Measurements from ENCODE around the gene PIEZO1.

DNA sequence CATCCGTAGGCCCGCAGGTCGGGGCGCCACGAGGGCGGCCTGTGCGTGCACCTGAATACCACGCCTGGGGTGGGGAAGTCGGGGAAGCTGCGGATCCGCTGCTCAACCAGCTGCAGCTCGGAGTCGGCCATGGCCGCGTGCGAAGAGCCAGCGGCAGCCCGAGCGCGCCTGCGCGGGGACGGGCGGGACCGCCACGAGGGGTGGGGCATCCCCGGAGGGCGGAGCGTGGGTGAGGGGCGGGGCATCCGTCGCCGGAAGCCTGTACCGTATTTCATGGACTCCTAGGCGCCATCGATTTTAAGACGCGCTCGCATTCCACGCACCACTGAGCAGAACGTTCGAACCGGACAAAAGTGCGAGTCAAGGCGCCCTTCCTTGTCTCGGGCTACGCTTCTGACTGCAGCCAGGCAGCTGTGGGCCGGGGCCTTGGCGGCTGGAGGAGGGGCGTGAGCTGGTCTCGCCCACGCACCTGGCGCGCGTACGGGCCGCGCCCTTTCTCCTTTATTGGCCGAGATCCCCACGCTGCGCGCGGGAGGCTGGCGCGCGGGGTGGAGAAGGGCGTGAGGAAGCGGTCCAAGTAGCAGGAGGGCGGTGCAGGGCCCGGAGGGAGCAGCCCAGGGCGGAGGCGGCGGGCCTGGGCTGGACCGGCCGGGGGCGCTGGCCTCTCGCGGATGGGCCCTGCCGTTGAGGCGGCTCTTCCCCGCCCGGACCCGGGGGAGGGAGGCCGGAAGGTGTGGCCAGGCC, 26.9 kb upstream of the PIEZO1 start, which contains the start of gene APRT:
- TF ChIP-seq RAD21 (IDR thresholded peaks at IDR 0.05; ENCODE audit: low read depth) (no peak), EGR1 (IDR thresholded peaks at IDR 0.05; ENCODE audit: low read depth) (no peak), POLR2A (IDR thresholded peaks at IDR 0.05; ENCODE audit: borderline replicate concordance, extremely low read depth, insufficient read depth, insufficient read length) (peak; percentile 77), POLR2AphosphoS5 (IDR thresholded peaks at IDR 0.05; ENCODE audit: low read depth, low read length) (peak; percentile 85), YY1 (IDR thresholded peaks at IDR 0.05; ENCODE audit: extremely low read depth, insufficient replicate concordance, low read depth, low read length) (peak; percentile 88), ZNF274 (IDR thresholded peaks at IDR 0.05; ENCODE audit: low read depth, low read length) (no peak), EZH2 (IDR thresholded peaks at IDR 0.05) (no peak), EZH2phosphoT487 (IDR thresholded peaks at IDR 0.05; ENCODE audit: borderline replicate concordance) (no peak), SIN3A (IDR thresholded peaks at IDR 0.05; ENCODE audit: low read depth) (no peak), SP1 (IDR thresholded peaks at IDR 0.05; ENCODE audit: low read depth) (no peak)
- TF ChIP-seq, protein P1, sequence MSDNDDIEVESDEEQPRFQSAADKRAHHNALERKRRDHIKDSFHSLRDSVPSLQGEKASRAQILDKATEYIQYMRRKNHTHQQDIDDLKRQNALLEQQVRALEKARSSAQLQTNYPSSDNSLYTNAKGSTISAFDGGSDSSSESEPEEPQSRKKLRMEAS (IDR thresholded peaks at IDR 0.05): no peak
- TF ChIP-seq, protein P2, sequence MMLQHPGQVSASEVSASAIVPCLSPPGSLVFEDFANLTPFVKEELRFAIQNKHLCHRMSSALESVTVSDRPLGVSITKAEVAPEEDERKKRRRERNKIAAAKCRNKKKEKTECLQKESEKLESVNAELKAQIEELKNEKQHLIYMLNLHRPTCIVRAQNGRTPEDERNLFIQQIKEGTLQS (IDR thresholded peaks at IDR 0.05): no peak
- TF ChIP-seq, protein P3, sequence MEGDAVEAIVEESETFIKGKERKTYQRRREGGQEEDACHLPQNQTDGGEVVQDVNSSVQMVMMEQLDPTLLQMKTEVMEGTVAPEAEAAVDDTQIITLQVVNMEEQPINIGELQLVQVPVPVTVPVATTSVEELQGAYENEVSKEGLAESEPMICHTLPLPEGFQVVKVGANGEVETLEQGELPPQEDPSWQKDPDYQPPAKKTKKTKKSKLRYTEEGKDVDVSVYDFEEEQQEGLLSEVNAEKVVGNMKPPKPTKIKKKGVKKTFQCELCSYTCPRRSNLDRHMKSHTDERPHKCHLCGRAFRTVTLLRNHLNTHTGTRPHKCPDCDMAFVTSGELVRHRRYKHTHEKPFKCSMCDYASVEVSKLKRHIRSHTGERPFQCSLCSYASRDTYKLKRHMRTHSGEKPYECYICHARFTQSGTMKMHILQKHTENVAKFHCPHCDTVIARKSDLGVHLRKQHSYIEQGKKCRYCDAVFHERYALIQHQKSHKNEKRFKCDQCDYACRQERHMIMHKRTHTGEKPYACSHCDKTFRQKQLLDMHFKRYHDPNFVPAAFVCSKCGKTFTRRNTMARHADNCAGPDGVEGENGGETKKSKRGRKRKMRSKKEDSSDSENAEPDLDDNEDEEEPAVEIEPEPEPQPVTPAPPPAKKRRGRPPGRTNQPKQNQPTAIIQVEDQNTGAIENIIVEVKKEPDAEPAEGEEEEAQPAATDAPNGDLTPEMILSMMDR (IDR thresholded peaks at IDR 0.05 in 2 of 3, conservative IDR thresholded peaks at IDR 0.05 in 1 of 3; ENCODE audit: borderline replicate concordance in 1 of 3, insufficient read depth in 1 of 3, low read depth in 2 of 3, low read length in 2 of 3): peak in 2 of 3 experiments; percentile 35; a peak in 4 of 6 replicates
- TF ChIP-seq, protein P4, sequence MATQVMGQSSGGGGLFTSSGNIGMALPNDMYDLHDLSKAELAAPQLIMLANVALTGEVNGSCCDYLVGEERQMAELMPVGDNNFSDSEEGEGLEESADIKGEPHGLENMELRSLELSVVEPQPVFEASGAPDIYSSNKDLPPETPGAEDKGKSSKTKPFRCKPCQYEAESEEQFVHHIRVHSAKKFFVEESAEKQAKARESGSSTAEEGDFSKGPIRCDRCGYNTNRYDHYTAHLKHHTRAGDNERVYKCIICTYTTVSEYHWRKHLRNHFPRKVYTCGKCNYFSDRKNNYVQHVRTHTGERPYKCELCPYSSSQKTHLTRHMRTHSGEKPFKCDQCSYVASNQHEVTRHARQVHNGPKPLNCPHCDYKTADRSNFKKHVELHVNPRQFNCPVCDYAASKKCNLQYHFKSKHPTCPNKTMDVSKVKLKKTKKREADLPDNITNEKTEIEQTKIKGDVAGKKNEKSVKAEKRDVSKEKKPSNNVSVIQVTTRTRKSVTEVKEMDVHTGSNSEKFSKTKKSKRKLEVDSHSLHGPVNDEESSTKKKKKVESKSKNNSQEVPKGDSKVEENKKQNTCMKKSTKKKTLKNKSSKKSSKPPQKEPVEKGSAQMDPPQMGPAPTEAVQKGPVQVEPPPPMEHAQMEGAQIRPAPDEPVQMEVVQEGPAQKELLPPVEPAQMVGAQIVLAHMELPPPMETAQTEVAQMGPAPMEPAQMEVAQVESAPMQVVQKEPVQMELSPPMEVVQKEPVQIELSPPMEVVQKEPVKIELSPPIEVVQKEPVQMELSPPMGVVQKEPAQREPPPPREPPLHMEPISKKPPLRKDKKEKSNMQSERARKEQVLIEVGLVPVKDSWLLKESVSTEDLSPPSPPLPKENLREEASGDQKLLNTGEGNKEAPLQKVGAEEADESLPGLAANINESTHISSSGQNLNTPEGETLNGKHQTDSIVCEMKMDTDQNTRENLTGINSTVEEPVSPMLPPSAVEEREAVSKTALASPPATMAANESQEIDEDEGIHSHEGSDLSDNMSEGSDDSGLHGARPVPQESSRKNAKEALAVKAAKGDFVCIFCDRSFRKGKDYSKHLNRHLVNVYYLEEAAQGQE (IDR thresholded peaks at IDR 0.05; ENCODE audit: low read depth): no peak

Measured in HCT116 (cell line).